ENCODE data around the gene SV2C.

The SV2C gene

DNA sequence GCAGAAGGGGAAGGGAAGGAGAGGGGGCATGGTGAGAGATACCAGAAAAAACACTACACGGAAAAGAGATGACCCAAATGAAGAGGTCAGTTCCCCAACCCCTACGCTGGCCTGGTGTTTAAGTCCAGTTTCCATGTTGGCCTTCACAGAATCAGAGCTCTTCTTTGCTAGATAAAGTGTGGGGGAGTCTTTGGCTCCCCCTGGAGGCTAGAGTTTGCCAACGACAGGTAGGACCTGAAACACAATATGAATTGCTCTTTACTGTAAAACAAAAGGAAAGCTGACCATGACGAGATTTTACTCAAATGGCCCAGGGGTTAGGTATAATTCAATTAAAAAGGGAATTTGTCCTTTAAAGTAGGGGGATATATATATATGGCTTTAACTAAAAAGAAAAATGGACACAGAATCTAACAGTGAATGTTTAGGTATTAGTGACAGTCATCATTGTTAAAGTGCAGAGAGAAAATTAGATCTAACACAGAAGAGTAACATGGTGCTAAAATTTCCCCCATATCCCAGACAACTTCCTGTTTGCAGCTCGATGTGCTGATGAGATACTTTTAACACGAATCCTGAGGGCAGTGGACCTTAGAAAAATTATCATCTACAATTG, 92.0 kb downstream of the SV2C start:
- H3K27ac ChIP-seq (ENCODE audit: low read depth, low read length), result no peak overlapping the region
- no peaks in the 10 kb centered on the region for H3K36me3 ChIP-seq (ENCODE audit: low read length)
- H3K9ac ChIP-seq (ENCODE audit: low read length), result no peak overlapping the region
- no peaks in the 10 kb centered on the region for H3F3A ChIP-seq (ENCODE audit: insufficient read depth)
- no peaks in the 10 kb centered on the region for H3K79me2 ChIP-seq (ENCODE audit: insufficient read depth, low read length)
- no peaks in the 10 kb centered on the region for H3K9me3 ChIP-seq (ENCODE audit: insufficient read depth, low read length)
- no peaks in the 10 kb centered on the region for H4K20me1 ChIP-seq (ENCODE audit: low read depth, low read length)
- no peak overlapping the region for H3K4me3 ChIP-seq (ENCODE audit: insufficient read depth, low read length, poor library complexity, severe bottlenecking)
- no peaks in the 10 kb centered on the region for H3K9me2 ChIP-seq (replicated peaks; ENCODE audit: insufficient read depth, low read length)
- TF ChIP-seq EZH2phosphoT487 (conservative IDR thresholded peaks at IDR 0.05; ENCODE audit: low read length), result no peak
- TF ChIP-seq, protein P1, sequence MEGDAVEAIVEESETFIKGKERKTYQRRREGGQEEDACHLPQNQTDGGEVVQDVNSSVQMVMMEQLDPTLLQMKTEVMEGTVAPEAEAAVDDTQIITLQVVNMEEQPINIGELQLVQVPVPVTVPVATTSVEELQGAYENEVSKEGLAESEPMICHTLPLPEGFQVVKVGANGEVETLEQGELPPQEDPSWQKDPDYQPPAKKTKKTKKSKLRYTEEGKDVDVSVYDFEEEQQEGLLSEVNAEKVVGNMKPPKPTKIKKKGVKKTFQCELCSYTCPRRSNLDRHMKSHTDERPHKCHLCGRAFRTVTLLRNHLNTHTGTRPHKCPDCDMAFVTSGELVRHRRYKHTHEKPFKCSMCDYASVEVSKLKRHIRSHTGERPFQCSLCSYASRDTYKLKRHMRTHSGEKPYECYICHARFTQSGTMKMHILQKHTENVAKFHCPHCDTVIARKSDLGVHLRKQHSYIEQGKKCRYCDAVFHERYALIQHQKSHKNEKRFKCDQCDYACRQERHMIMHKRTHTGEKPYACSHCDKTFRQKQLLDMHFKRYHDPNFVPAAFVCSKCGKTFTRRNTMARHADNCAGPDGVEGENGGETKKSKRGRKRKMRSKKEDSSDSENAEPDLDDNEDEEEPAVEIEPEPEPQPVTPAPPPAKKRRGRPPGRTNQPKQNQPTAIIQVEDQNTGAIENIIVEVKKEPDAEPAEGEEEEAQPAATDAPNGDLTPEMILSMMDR (IDR thresholded peaks at IDR 0.05; ENCODE audit: insufficient read depth, low read length, poor library complexity, severe bottlenecking), result peak; percentile 68
- H3K4me2 ChIP-seq (ENCODE audit: low read depth, low read length, poor library complexity, severe bottlenecking), result no peak overlapping the region
- no peaks in the 10 kb centered on the region for H3K27me3 ChIP-seq (ENCODE audit: low read length)
- H2AFZ ChIP-seq (ENCODE audit: low read depth, low read length, severe bottlenecking), result no peak overlapping the region

DNA sequence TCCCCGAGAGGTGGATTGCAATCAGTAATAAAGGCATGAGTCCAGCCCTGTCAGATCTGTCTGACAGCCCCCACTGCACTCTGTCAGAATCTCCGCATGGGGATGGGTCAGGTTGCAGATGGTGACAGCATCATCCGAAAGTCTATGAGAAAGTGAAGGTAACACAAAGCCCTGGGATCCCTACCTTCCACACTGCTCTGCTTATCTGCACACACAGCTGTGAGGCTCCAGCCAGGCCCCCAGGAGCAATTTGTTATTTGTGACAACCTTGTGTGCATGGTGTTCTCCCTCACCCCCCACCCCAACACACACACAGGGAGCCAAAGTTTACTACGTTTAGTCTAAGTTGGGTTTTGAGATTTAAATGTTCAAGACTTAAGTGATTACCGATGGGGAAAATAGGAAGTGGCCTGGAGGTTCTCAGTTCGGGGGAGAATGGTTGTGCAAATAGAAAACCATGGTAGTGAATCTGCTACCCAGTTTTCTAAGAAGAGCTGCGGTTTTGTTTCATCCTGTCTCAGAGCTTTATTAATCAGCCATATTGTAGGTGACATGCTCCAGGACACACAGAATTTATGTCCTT, 92.7 kb downstream of the SV2C start:
- no peaks in the 10 kb centered on the region for H3K9me2 ChIP-seq (replicated peaks; ENCODE audit: insufficient read depth, low read length)
- no peaks in the 10 kb centered on the region for H3F3A ChIP-seq (ENCODE audit: insufficient read depth)
- no peaks in the 10 kb centered on the region for H3K79me2 ChIP-seq (ENCODE audit: insufficient read depth, low read length)
- no peak overlapping the region for H3K4me2 ChIP-seq (ENCODE audit: low read depth, low read length, poor library complexity, severe bottlenecking)
- H3K4me3 ChIP-seq (ENCODE audit: insufficient read depth, low read length, poor library complexity, severe bottlenecking), result no peak overlapping the region
- no peak overlapping the region for H3K9ac ChIP-seq (ENCODE audit: low read length)
- TF ChIP-seq, protein P1 (IDR thresholded peaks at IDR 0.05; ENCODE audit: insufficient read depth, low read length, poor library complexity, severe bottlenecking), result no peak
- TF ChIP-seq EZH2phosphoT487 (conservative IDR thresholded peaks at IDR 0.05; ENCODE audit: low read length), result no peak
- H3K27me3 ChIP-seq (ENCODE audit: low read length), result no peaks in the 10 kb centered on the region
- H3K9me3 ChIP-seq (ENCODE audit: insufficient read depth, low read length), result no peaks in the 10 kb centered on the region
- no peak overlapping the region for H2AFZ ChIP-seq (ENCODE audit: low read depth, low read length, severe bottlenecking)
- no peak overlapping the region for H3K27ac ChIP-seq (ENCODE audit: low read depth, low read length)
- H3K36me3 ChIP-seq (ENCODE audit: low read length), result no peaks in the 10 kb centered on the region
- no peaks in the 10 kb centered on the region for H4K20me1 ChIP-seq (ENCODE audit: low read depth, low read length)

DNA sequence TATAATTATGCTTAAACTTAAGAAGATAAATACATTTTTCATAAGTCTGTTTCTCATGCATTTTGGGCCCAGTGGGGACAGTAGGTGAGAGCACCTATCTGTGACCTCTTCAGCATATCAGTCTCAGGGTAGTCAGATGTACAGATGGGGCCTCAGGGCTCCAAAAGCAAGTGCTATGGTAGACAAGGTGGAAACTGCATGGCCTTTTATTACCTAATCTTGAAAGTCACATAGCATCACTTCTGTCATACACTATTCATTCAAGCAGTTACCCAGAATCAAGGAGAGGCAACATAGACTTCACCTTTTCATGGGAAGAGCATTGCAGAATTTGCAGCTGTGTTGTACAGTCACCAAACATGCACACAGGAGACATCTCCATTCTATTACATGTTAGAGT, 94.8 kb downstream of the SV2C start:
- no peak overlapping the region for H3K27ac ChIP-seq (ENCODE audit: low read depth, low read length)
- no peaks in the 10 kb centered on the region for H3K36me3 ChIP-seq (ENCODE audit: low read length)
- H3K9me2 ChIP-seq (replicated peaks; ENCODE audit: insufficient read depth, low read length), result no peaks in the 10 kb centered on the region
- TF ChIP-seq, protein P1 (IDR thresholded peaks at IDR 0.05; ENCODE audit: insufficient read depth, low read length, poor library complexity, severe bottlenecking), result no peak
- TF ChIP-seq EZH2phosphoT487 (conservative IDR thresholded peaks at IDR 0.05; ENCODE audit: low read length), result no peak
- H3K79me2 ChIP-seq (ENCODE audit: insufficient read depth, low read length), result no peaks in the 10 kb centered on the region
- no peak overlapping the region for H3K4me3 ChIP-seq (ENCODE audit: insufficient read depth, low read length, poor library complexity, severe bottlenecking)
- no peak overlapping the region for H2AFZ ChIP-seq (ENCODE audit: low read depth, low read length, severe bottlenecking)
- no peak overlapping the region for H3K9ac ChIP-seq (ENCODE audit: low read length)
- H3K4me2 ChIP-seq (ENCODE audit: low read depth, low read length, poor library complexity, severe bottlenecking), result no peak overlapping the region
- H3F3A ChIP-seq (ENCODE audit: insufficient read depth), result no peaks in the 10 kb centered on the region
- no peaks in the 10 kb centered on the region for H3K27me3 ChIP-seq (ENCODE audit: low read length)
- no peaks in the 10 kb centered on the region for H4K20me1 ChIP-seq (ENCODE audit: low read depth, low read length)
- no peaks in the 10 kb centered on the region for H3K9me3 ChIP-seq (ENCODE audit: insufficient read depth, low read length)

Data from SU-DHL-6 (cell line).